Suprapubic skin (tissue), 4 donors: ENCODE measurements around the gene ZNF184. TPM values are rescaled to one million over a fixed set of nuclear protein-coding genes. Genes with fewer than 3 reads are reported as not detected.

Source experiments
- DNase-seq, 2 donors: peaks; one replicate each; pipeline ENCODE4 v3.0.0-alpha.2; 2019; ENCODE audit warnings: low spot score in 2 of 2
- H3K27ac ChIP-seq: fragments of 200-600 bp; sonication (generic); one replicate; pipeline ENCODE4 v1.5.1; 2019
- H3K27me3 ChIP-seq: fragments of 200-600 bp; sonication (generic); one replicate; pipeline ENCODE4 v1.5.1; 2019
- H3K36me3 ChIP-seq: fragments of 200-600 bp; sonication (generic); one replicate; pipeline ENCODE4 v1.5.1; 2019
- H3K4me1 ChIP-seq: fragments of 200-600 bp; sonication (generic); one replicate; pipeline ENCODE4 v1.5.1; 2019
- H3K4me3 ChIP-seq: fragments of 200-600 bp; sonication (generic); one replicate; pipeline ENCODE4 v1.5.1; 2019; ENCODE audit warnings: mild to moderate bottlenecking
- H3K9me3 ChIP-seq: fragments of 200-600 bp; sonication (generic); one replicate; pipeline ENCODE4 v1.5.1; 2019
- CTCF ChIP-seq, 2 donors: fragments of 200-600 bp in 1 of 2; fragments of 450-650 bp in 1 of 2; sonication (generic) in 1 of 2; IDR thresholded peaks; one replicate each; pipeline ENCODE4 v1.5.1; 2016 to 2019; ENCODE audit warnings: antibody characterized with exemption in 2 of 2, mild to moderate bottlenecking in 1 of 2, moderate library complexity in 1 of 2
- EP300 ChIP-seq: sonication (generic); formaldehyde crosslinking; IDR thresholded peaks from one replicate; pipeline ENCODE4 v1.6.1; 2017; ENCODE audit warnings: antibody characterized with exemption
- POLR2A ChIP-seq, 2 donors: fragments of 450-650 bp; IDR thresholded peaks; one replicate each; pipeline ENCODE4 v1.6.1; 2017; ENCODE audit warnings: antibody characterized with exemption in 2 of 2, mild to moderate bottlenecking in 2 of 2, moderate library complexity in 2 of 2
- POLR2AphosphoS5 ChIP-seq, 3 donors: sonication (generic); formaldehyde crosslinking; IDR thresholded peaks; one replicate each; pipeline ENCODE4 v1.6.1; 2017; ENCODE audit warnings: antibody characterized with exemption in 3 of 3
- WGBS: methylation state at CpG from one replicate; pipeline ENCODE4 v1.1.5; 2018; 5-methylcytosine and 5-hydroxymethylcytosine counted together
- total RNA-seq, 4 donors: library from RNA; depleted of rRNA; stranded (reverse); fragments of >200 nt; gene quantifications; one replicate each; pipeline ENCODE4 v1.1.0, GENCODE V29; 2016

Gene ZNF184
- 10 to 100 TPM in 2 of 4 donors, 1 to 10 TPM in 2; 6.3 to 14.2 (median 10.5) TPM for total RNA-seq

- peak within 1 kb of the TSS; percentile 90 for H3K4me3 ChIP-seq
- H3K27ac ChIP-seq: peak within 1 kb of the TSS; percentile 86
- peak; percentile 95 to 96 for DNase-seq
- 0% methylated on average over 6 of the region's 56 CpGs for WGBS
- peaks cover 6% of the 10 kb centered on the region for H3K36me3 ChIP-seq
- peaks cover 27% of the 10 kb centered on the region for H3K4me1 ChIP-seq
- H3K9me3 ChIP-seq: no peaks in the 10 kb centered on the region
- peak in 1 of 2 donors; percentile 52 for TF ChIP-seq POLR2A (IDR thresholded peaks at IDR 0.05)
- no peak for TF ChIP-seq EP300
- peak in 2 of 3 donors; percentile 49 to 82 for TF ChIP-seq POLR2AphosphoS5 (IDR thresholded peaks at IDR 0.05)
- TF ChIP-seq CTCF (IDR thresholded peaks at IDR 0.05): no peak
- H3K27me3 ChIP-seq: no peaks in the 10 kb centered on the region
Measured at GRCh38 chr6:27472617-27473400, at the start of gene ZNF184. ZNF184 (minus strand) TSS chr6:27473105; CDS start chr6:27472294, 811 bp downstream.

GRCh38 chr6:27518881-27519795, 46.2 kb upstream of the ZNF184 start:
- peak; percentile 51 to 71 for TF ChIP-seq CTCF (IDR thresholded peaks at IDR 0.05)
- TF ChIP-seq EP300: no peak
- no peak for TF ChIP-seq POLR2AphosphoS5 (IDR thresholded peaks at IDR 0.05)
- Histone ChIP-seq H3K9me3 (no peaks in the 10 kb centered on the region), H3K4me1 (peaks cover 22% of the 10 kb centered on the region), H3K27ac (peak overlapping the region; percentile 85), H3K36me3 (no peaks in the 10 kb centered on the region), H3K4me3 (peak overlapping the region; percentile 71), H3K27me3 (peaks cover 16% of the 10 kb centered on the region)
- DNase-seq: peak in 1 of 2 donors; percentile 78
- WGBS: 3% methylated on average over 41 of the region's 42 CpGs

GRCh38 chr6:27517928-27518787, 45.3 kb upstream of the ZNF184 start:
- no peak for DNase-seq
- TF ChIP-seq CTCF (IDR thresholded peaks at IDR 0.05) (no peak), POLR2AphosphoS5 (IDR thresholded peaks at IDR 0.05) (no peak), EP300 (no peak), POLR2A (IDR thresholded peaks at IDR 0.05) (no peak)
- H3K36me3 ChIP-seq: no peaks in the 10 kb centered on the region
- no peak overlapping the region for H3K27ac ChIP-seq
- WGBS: 32% methylated on average over 12 of the region's 12 CpGs
- H3K9me3 ChIP-seq: no peaks in the 10 kb centered on the region
- peak overlapping the region; percentile 71 for H3K4me3 ChIP-seq
- peaks cover 25% of the 10 kb centered on the region for H3K27me3 ChIP-seq
- H3K4me1 ChIP-seq: peaks cover 22% of the 10 kb centered on the region

- peaks cover 22% of the 10 kb centered on the region for H3K4me1 ChIP-seq
- DNase-seq: no peak
- H3K9me3 ChIP-seq: no peaks in the 10 kb centered on the region
- H3K27me3 ChIP-seq: peaks cover 35% of the 10 kb centered on the region
- WGBS: 93% methylated on average over 5 of the region's 5 CpGs
- TF ChIP-seq CTCF (IDR thresholded peaks at IDR 0.05) (no peak), POLR2AphosphoS5 (IDR thresholded peaks at IDR 0.05) (no peak), POLR2A (IDR thresholded peaks at IDR 0.05) (no peak), EP300 (no peak)
- no peaks in the 10 kb centered on the region for H3K36me3 ChIP-seq
- no peak overlapping the region for H3K4me3 ChIP-seq
- H3K27ac ChIP-seq: no peak overlapping the region
Measured at GRCh38 chr6:27517238-27517637, 44.3 kb upstream of the ZNF184 start.
